PC-3 (cell line): ENCODE measurements around the gene DCP2. TPM values are rescaled to one million over a fixed set of nuclear protein-coding genes. Genes with fewer than 3 reads are reported as not detected.
A peak's percentile ranks its signal among the peaks of the same experiment; 100 is the strongest.

Source experiments
- ATAC-seq: fragments of 200-7000 bp; cut with Tn5 transposase; 2 replicates; pipeline ENCODE4 v1.9.1; 2020; ENCODE audit warnings: mild to moderate bottlenecking, moderate library complexity
- BruUV-seq: library from RNA; stranded (reverse); fragments of 400-500 nt; replicated peaks from 2 replicates; lab custom pipeline; 2021; lab: Mats Ljungman, UMichigan
- CTCF ChIA-PET: fragments of 300-600 bp; sonication (Branson Sonifier 250); formaldehyde crosslinking; loops from one replicate; lab custom pipeline; 2022; ENCODE audit warnings: antibody characterized with exemption; lab: Charles Lee
- POLR2A ChIA-PET: fragments of 300-600 bp; sonication (Branson Sonifier 250); formaldehyde crosslinking; loops from one replicate; lab custom pipeline; 2022; ENCODE audit warnings: antibody characterized with exemption; ENCODE audit not compliant: unreplicated experiment; lab: Charles Lee
- DNase-seq: peaks from one replicate; pipeline ENCODE4 v3.0.0-alpha.2; 2015
- H2AFZ ChIP-seq: fragments of 300-600 bp; sonication (generic); 2 replicates; pipeline ENCODE4 v1.6.0; 2016; ENCODE audit warnings: antibody characterized with exemption, low read length
- H3F3A ChIP-seq: fragments of 300-600 bp; sonication (generic); one replicate; pipeline ENCODE4 v1.6.0; 2017; ENCODE audit warnings: antibody characterized with exemption, low read length, control low read depth, mild to moderate bottlenecking; ENCODE audit not compliant: unreplicated experiment
- H3K27ac ChIP-seq: fragments of 300-600 bp; sonication (generic); 2 replicates; pipeline ENCODE4 v1.5.1; 2016; ENCODE audit warnings: mild to moderate bottlenecking, low read length
- H3K27me3 ChIP-seq: fragments of 300-600 bp; sonication (generic); 2 replicates; pipeline ENCODE4 v1.6.1; 2016; ENCODE audit warnings: low read length, mixed read lengths
- H3K36me3 ChIP-seq: fragments of 300-600 bp; sonication (generic); 2 replicates; pipeline ENCODE4 v1.6.1; 2016; ENCODE audit warnings: low read depth, mixed run types, low read length, mixed read lengths
- H3K4me1 ChIP-seq: fragments of 300-600 bp; sonication (generic); 2 replicates; pipeline ENCODE4 v1.5.1; 2016; ENCODE audit warnings: low read length; ENCODE audit not compliant: insufficient read depth
- H3K4me2 ChIP-seq: fragments of 300-600 bp; sonication (generic); 2 replicates; pipeline ENCODE4 v1.6.0; 2016; ENCODE audit warnings: low read length
- H3K4me3 ChIP-seq: fragments of 300-600 bp; sonication (generic); 2 replicates; pipeline ENCODE4 v1.5.1; 2016; ENCODE audit warnings: mild to moderate bottlenecking, low read length, mixed read lengths
- H3K79me2 ChIP-seq: fragments of 300-600 bp; sonication (generic); 2 replicates; pipeline ENCODE4 v1.6.1; 2017; ENCODE audit warnings: low read length, mixed read lengths
- H3K9ac ChIP-seq: fragments of 300-600 bp; sonication (generic); 2 replicates; pipeline ENCODE4 v1.6.0; 2016; ENCODE audit warnings: mild to moderate bottlenecking, low read length
- H3K9me2 ChIP-seq: fragments of 300-600 bp; sonication (generic); replicated peaks from 2 replicates; pipeline ENCODE4 v1.6.1; 2016; ENCODE audit warnings: mixed run types, low read length, mixed read lengths
- H3K9me3 ChIP-seq: fragments of 300-600 bp; sonication (generic); 2 replicates; pipeline ENCODE4 v1.6.1; 2016; ENCODE audit warnings: low read length, mixed read lengths
- H4K20me1 ChIP-seq: fragments of 300-600 bp; sonication (generic); 2 replicates; pipeline ENCODE4 v1.6.1; 2016; ENCODE audit warnings: low read length, mixed read lengths
- EZH2 ChIP-seq: fragments of 300-600 bp; sonication (generic); IDR thresholded peaks from one replicate; pipeline ENCODE4 v1.6.1; 2017; ENCODE audit warnings: antibody characterized with exemption, mild to moderate bottlenecking, low read length; ENCODE audit not compliant: unreplicated experiment
- EZH2phosphoT487 ChIP-seq: fragments of 300-600 bp; sonication (generic); IDR thresholded peaks from 2 replicates; pipeline ENCODE4 v1.6.1; 2018; ENCODE audit warnings: mild to moderate bottlenecking, antibody characterized with exemption, low read length, borderline replicate concordance
- intact Hi-C: fragments of 100-400 bp; cut with micrococcal nuclease; formaldehyde crosslinking; loops from 2 replicates; pipeline ENCODE4 v1.9.0; 2023
- total RNA-seq: library from RNA; depleted of rRNA; stranded (reverse); fragments of >200 nt; gene quantifications from 2 replicates; pipeline ENCODE4 v1.2.3, GENCODE V29; 2014
- TF ChIP-seq, protein P1 (sequence below): fragments of 300-600 bp; sonication (generic); conservative IDR thresholded peaks from 2 replicates; pipeline ENCODE4 v1.5.1; 2017; ENCODE audit warnings: antibody characterized with exemption, low read depth, mild to moderate bottlenecking, low read length

DCP2 gene
- total RNA-seq, 1 experiment from 2014 or later, result 33.6 TPM

DNA sequence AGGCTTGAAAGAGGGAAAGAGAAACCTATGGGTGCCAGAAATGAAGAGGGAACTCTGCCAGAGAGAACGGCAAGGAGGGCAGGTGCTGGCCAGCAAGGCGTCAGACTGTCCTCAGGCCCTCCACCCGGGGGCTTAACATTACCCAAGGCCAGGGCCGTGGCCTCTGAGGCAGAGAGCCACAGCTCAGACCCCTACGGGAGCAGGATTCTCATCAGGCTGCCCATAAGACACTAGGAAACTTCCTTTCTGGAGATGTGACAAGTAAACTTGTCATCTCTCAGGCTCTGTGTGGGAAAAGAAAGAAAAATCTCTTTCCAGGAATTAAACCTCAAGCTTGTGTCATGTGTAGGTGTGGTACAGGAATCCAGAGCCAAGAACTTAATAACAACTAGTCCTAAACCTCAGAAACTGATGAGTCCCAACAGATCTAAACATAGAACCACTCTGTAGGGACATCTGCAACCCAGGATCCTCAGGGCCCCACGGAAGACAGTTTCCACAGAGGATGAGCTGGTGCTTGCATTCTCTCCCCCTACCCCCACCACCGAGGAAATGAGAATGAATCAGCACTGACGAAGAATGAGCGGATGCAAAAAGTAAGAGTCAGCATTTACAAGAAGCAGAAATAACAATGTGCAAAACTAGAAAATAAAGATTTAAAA lies 74.3 kb downstream of the DCP2 start:
- Histone ChIP-seq H3K4me2 (peak overlapping the region; percentile 55), H4K20me1 (no peaks in the 10 kb centered on the region), H3K4me3 (no peak overlapping the region), H3K4me1 (peaks cover 44% of the 10 kb centered on the region), H3F3A (no peaks in the 10 kb centered on the region), H3K9ac (peak overlapping the region; percentile 4; the same call in 1 of the 2 replicates), H3K79me2 (no peaks in the 10 kb centered on the region), H2AFZ (peak overlapping the region; percentile 63), H3K27ac (peak overlapping the region; percentile 77), H3K36me3 (no peaks in the 10 kb centered on the region), H3K27me3 (no peaks in the 10 kb centered on the region), H3K9me3 (no peaks in the 10 kb centered on the region), H3K9me2 (no peaks in the 10 kb centered on the region)
- BruUV-seq, result no TSS peak
- TF ChIP-seq EZH2, result no peak
- TF ChIP-seq, protein P1, sequence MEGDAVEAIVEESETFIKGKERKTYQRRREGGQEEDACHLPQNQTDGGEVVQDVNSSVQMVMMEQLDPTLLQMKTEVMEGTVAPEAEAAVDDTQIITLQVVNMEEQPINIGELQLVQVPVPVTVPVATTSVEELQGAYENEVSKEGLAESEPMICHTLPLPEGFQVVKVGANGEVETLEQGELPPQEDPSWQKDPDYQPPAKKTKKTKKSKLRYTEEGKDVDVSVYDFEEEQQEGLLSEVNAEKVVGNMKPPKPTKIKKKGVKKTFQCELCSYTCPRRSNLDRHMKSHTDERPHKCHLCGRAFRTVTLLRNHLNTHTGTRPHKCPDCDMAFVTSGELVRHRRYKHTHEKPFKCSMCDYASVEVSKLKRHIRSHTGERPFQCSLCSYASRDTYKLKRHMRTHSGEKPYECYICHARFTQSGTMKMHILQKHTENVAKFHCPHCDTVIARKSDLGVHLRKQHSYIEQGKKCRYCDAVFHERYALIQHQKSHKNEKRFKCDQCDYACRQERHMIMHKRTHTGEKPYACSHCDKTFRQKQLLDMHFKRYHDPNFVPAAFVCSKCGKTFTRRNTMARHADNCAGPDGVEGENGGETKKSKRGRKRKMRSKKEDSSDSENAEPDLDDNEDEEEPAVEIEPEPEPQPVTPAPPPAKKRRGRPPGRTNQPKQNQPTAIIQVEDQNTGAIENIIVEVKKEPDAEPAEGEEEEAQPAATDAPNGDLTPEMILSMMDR, result no peak
- TF ChIP-seq EZH2phosphoT487, result no peak
- POLR2A ChIA-PET, result interaction anchor here (0.6 kb wide), 1 partner anchor 185 kb away, joined by 3 read pairs; no protein-coding TSS in a partner anchor
- CTCF ChIA-PET, result no interaction called here
- ATAC-seq, result peak; percentile 78
- intact Hi-C loops, result loop anchor here (5.0 kb wide), 1 partner anchor 281 kb away; no protein-coding TSS in a partner anchor
- peak; percentile 73 for DNase-seq

DNA sequence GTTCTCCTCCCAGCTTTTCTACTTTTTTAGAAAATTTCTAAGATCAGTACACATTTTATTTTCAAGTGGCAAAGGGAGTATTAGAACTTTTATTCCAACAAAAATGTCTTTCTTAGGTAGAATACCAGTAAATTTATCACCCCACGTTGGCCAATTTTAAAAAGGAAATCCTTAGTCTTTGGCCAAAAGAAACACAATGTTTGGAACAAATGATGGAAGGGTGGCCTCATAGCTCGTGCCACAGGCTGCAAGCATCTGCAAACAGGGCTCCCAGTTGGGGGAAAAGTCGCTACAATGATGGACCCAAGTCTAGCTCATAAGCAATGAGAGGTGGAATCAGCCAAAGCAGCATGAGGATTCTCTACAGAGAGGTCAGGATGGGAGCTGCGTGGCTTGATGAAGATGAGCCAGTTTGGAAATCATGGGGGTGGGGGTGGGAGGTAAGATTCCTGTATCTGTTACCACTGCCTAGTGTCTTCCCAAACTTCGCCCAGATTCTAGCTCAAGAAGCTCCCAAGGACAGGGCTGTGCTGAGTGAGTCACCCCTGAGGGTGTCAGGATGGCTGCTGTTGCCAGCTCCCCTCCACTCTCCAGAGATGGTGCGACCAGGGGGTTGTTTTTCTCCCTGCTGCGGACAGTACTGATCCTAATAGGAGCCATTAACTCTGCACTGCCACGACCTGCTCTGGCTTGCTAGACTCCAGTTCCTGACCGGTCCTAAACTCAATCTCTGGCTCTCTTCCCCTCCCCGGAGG lies 75.6 kb downstream of the DCP2 start:
- Histone ChIP-seq H3K9me3 (no peaks in the 10 kb centered on the region), H3K4me2 (no peak overlapping the region), H3K36me3 (no peaks in the 10 kb centered on the region), H3K79me2 (no peaks in the 10 kb centered on the region), H2AFZ (no peak overlapping the region), H3K4me1 (peaks cover 36% of the 10 kb centered on the region), H3F3A (no peaks in the 10 kb centered on the region), H3K4me3 (no peak overlapping the region), H3K27me3 (no peaks in the 10 kb centered on the region), H3K9ac (no peak overlapping the region), H4K20me1 (no peaks in the 10 kb centered on the region), H3K9me2 (no peaks in the 10 kb centered on the region), H3K27ac (peak overlapping the region; percentile 77)
- TF ChIP-seq EZH2phosphoT487 (no peak), EZH2 (no peak)
- TF ChIP-seq, protein P1, result no peak
- ATAC-seq (no peak), DNase-seq (no peak)
- POLR2A ChIA-PET, result interaction anchor here (0.5 kb wide), 1 partner anchor 115 kb away, joined by 3 read pairs; no protein-coding TSS in a partner anchor
- BruUV-seq, result no TSS peak
- CTCF ChIA-PET, result no interaction called here
- intact Hi-C loops, result loop anchor here (5.0 kb wide), 1 partner anchor 280 kb away; no protein-coding TSS in a partner anchor
